Measurements from ENCODE around the gene PLEKHG4.

DNA sequence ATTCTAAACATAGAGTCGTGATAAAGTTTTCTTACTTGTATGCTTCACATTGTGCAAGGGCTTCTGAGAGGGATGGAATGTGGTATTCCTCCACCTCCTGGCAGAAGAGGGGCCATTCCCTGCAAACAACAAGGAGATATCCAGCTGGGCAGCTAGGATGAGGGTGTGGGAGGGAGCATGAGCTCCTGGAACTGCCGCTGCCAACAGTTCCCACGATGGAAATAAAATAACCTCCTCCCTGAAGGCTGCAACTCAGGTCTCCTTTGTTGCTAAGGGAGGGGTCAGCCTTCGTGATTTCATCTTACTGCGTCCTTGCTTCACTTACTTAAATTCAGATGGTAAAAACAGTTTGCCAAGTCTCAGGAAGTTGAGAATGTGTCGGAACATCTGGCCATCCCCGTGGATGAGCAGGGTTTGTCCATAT lies 15.6 kb downstream of the PLEKHG4 start:
- TF ChIP-seq SPI1 (IDR thresholded peaks at IDR 0.05; ENCODE audit: borderline replicate concordance, insufficient read depth, low read depth, low read length) (no peak), BCL11A (IDR thresholded peaks at IDR 0.05; ENCODE audit: low read depth, low read length) (no peak), SIN3A (IDR thresholded peaks at IDR 0.05; ENCODE audit: low read depth, low read length) (no peak), SMC3 (IDR thresholded peaks at IDR 0.05; ENCODE audit: borderline replicate concordance, low read length) (no peak)
- TF ChIP-seq, protein P1, sequence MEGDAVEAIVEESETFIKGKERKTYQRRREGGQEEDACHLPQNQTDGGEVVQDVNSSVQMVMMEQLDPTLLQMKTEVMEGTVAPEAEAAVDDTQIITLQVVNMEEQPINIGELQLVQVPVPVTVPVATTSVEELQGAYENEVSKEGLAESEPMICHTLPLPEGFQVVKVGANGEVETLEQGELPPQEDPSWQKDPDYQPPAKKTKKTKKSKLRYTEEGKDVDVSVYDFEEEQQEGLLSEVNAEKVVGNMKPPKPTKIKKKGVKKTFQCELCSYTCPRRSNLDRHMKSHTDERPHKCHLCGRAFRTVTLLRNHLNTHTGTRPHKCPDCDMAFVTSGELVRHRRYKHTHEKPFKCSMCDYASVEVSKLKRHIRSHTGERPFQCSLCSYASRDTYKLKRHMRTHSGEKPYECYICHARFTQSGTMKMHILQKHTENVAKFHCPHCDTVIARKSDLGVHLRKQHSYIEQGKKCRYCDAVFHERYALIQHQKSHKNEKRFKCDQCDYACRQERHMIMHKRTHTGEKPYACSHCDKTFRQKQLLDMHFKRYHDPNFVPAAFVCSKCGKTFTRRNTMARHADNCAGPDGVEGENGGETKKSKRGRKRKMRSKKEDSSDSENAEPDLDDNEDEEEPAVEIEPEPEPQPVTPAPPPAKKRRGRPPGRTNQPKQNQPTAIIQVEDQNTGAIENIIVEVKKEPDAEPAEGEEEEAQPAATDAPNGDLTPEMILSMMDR (IDR thresholded peaks at IDR 0.05 in 2 of 3, conservative IDR thresholded peaks at IDR 0.05 in 1 of 3; ENCODE audit: control insufficient read depth in 2 of 3, extremely low read depth in 1 of 3, insufficient read depth in 1 of 3, low read depth in 3 of 3, low read length in 3 of 3): no peak
- TF ChIP-seq, protein P2, sequence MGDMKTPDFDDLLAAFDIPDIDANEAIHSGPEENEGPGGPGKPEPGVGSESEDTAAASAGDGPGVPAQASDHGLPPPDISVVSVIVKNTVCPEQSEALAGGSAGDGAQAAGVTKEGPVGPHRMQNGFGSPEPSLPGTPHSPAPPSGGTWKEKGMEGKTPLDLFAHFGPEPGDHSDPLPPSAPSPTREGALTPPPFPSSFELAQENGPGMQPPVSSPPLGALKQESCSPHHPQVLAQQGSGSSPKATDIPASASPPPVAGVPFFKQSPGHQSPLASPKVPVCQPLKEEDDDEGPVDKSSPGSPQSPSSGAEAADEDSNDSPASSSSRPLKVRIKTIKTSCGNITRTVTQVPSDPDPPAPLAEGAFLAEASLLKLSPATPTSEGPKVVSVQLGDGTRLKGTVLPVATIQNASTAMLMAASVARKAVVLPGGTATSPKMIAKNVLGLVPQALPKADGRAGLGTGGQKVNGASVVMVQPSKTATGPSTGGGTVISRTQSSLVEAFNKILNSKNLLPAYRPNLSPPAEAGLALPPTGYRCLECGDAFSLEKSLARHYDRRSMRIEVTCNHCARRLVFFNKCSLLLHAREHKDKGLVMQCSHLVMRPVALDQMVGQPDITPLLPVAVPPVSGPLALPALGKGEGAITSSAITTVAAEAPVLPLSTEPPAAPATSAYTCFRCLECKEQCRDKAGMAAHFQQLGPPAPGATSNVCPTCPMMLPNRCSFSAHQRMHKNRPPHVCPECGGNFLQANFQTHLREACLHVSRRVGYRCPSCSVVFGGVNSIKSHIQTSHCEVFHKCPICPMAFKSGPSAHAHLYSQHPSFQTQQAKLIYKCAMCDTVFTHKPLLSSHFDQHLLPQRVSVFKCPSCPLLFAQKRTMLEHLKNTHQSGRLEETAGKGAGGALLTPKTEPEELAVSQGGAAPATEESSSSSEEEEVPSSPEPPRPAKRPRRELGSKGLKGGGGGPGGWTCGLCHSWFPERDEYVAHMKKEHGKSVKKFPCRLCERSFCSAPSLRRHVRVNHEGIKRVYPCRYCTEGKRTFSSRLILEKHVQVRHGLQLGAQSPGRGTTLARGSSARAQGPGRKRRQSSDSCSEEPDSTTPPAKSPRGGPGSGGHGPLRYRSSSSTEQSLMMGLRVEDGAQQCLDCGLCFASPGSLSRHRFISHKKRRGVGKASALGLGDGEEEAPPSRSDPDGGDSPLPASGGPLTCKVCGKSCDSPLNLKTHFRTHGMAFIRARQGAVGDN (IDR thresholded peaks at IDR 0.05): no peak
- TF ChIP-seq, protein P3, sequence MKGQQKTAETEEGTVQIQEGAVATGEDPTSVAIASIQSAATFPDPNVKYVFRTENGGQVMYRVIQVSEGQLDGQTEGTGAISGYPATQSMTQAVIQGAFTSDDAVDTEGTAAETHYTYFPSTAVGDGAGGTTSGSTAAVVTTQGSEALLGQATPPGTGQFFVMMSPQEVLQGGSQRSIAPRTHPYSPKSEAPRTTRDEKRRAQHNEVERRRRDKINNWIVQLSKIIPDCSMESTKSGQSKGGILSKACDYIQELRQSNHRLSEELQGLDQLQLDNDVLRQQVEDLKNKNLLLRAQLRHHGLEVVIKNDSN (IDR thresholded peaks at IDR 0.05; ENCODE audit: borderline replicate concordance, extremely low read length, insufficient read depth, low read depth, low read length): no peak
